GM23248 (cell line): ENCODE measurements around the gene PIK3C3. TPM values are rescaled to one million over a fixed set of nuclear protein-coding genes. Genes with fewer than 3 reads are reported as not detected.

ENCODE experiments used
- DNase-seq: peaks from one replicate; pipeline ENCODE4 v3.0.0-alpha.2; 2015
- H2AFZ ChIP-seq: fragments of 200-600 bp; sonication (generic); 2 replicates; pipeline ENCODE4 v1.6.1; 2016; ENCODE audit warnings: antibody characterized with exemption
- H3F3A ChIP-seq: fragments of 200-600 bp; sonication (generic); 2 replicates; pipeline ENCODE4 v1.6.1; 2016; ENCODE audit warnings: mild to moderate bottlenecking, antibody characterized with exemption, mixed run types; ENCODE audit not compliant: insufficient read depth
- H3K27ac ChIP-seq: fragments of 200-600 bp; sonication (generic); 2 replicates; pipeline ENCODE4 v1.5.1; 2016; ENCODE audit warnings: mild to moderate bottlenecking
- H3K27me3 ChIP-seq: fragments of 200-600 bp; sonication (generic); replicated peaks from 2 replicates; pipeline ENCODE4 v1.6.1; 2016; ENCODE audit warnings: mild to moderate bottlenecking; ENCODE audit not compliant: insufficient read depth
- H3K36me3 ChIP-seq: fragments of 200-600 bp; sonication (generic); 2 replicates; pipeline ENCODE4 v1.6.1; 2016; ENCODE audit warnings: low read depth, mild to moderate bottlenecking
- H3K4me1 ChIP-seq: fragments of 200-600 bp; sonication (generic); 2 replicates; pipeline ENCODE4 v1.6.1; 2016; ENCODE audit warnings: mild to moderate bottlenecking; ENCODE audit not compliant: insufficient read depth
- H3K4me2 ChIP-seq: fragments of 200-600 bp; sonication (generic); one replicate; pipeline ENCODE4 v1.6.1; 2016; ENCODE audit warnings: mild to moderate bottlenecking; ENCODE audit not compliant: unreplicated experiment
- H3K4me3 ChIP-seq: fragments of 200-600 bp; sonication (generic); 2 replicates; pipeline ENCODE4 v1.5.1; 2016; ENCODE audit warnings: mild to moderate bottlenecking
- H3K79me2 ChIP-seq: fragments of 200-600 bp; sonication (generic); 2 replicates; pipeline ENCODE4 v1.6.1; 2016; ENCODE audit warnings: mild to moderate bottlenecking; ENCODE audit not compliant: insufficient read depth
- H3K9ac ChIP-seq: fragments of 200-600 bp; sonication (generic); 2 replicates; pipeline ENCODE4 v1.6.1; 2016; ENCODE audit warnings: mild to moderate bottlenecking
- H3K9me2 ChIP-seq: fragments of 200-600 bp; sonication (generic); 2 replicates; pipeline ENCODE4 v1.6.1; 2016; ENCODE audit warnings: mixed run types, mild to moderate bottlenecking, moderate library complexity; ENCODE audit not compliant: insufficient read depth
- H3K9me3 ChIP-seq: fragments of 200-600 bp; sonication (generic); one replicate; pipeline ENCODE4 v1.6.1; 2017; ENCODE audit warnings: low read depth
- H4K20me1 ChIP-seq: fragments of 200-600 bp; sonication (generic); 2 replicates; pipeline ENCODE4 v1.6.0; 2016; ENCODE audit not compliant: insufficient read depth
- EZH2 ChIP-seq: fragments of 200-600 bp; sonication (generic); IDR thresholded peaks from 2 replicates; pipeline ENCODE4 v1.6.1; 2018; ENCODE audit warnings: antibody characterized with exemption, mild to moderate bottlenecking; ENCODE audit not compliant: insufficient read depth, poor library complexity, severe bottlenecking
- EZH2phosphoT487 ChIP-seq: fragments of 200-600 bp; sonication (generic); IDR thresholded peaks from 2 replicates; pipeline ENCODE4 v1.6.1; 2018; ENCODE audit warnings: antibody characterized with exemption, moderate library complexity, mild to moderate bottlenecking, low read depth; ENCODE audit not compliant: insufficient read depth
- WGBS, 2 experiments: methylation state at CpG; one replicate each; pipeline ENCODE4 v1.1.6; 2015 to 2017; ENCODE audit warnings: low lambda C conversion rate in 2 of 2, low coverage in 1 of 2; ENCODE audit errors: missing lambda C conversion rate in 2 of 2; 5-methylcytosine and 5-hydroxymethylcytosine counted together
- in situ Hi-C: fragments of 300-500 bp; cut with MboI; formaldehyde crosslinking; loops from 2 replicates; pipeline ENCODE4 v1.15.0; 2020
- polyA plus RNA-seq: library from polyadenylated mRNA; unstranded; fragments of >200 nt; fragmentation: Nextera tagmentation; extraction: Ambion mirVana; gene quantifications from 2 replicates; pipeline ENCODE4 v1.2.1, GENCODE V29; 2016
- total RNA-seq: library from RNA; depleted of rRNA; stranded (reverse); fragments of >200 nt; shearing (Covaris generic); gene quantifications from 2 replicates; pipeline ENCODE4 v1.2.3, GENCODE V29; 2014

Gene PIK3C3
- total and polyA plus RNA-seq, 2 experiments from 2014 or later: 45.0 to 50.3 TPM

DNA sequence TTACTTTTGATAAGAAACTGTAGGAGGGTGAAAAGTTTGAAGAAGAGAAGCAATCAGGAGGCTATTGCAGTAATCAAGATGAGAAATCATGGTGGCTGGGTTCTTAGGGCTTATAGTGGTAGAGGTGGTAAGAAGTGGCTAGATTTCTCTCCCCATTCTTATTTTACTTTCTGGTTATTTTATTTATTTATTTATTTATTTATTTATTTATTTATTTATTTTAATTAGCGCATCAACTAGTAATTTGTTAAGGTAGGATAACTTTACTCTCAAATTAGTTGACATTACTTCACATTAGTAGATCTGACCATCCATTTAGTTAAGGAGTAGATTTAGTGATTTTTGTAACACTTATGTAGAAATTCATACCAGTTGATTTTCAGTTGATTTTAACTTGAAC lies 77.4 kb downstream of the PIK3C3 start:
- in situ Hi-C loops: no loop called here
- Histone ChIP-seq H3K27ac (no peak overlapping the region), H2AFZ (no peak overlapping the region), H3K4me2 (no peak overlapping the region), H3K79me2 (0 out of 2 replicates have a peak, but pooled peaks cover 7% of the 10 kb centered on the region), H3K9me2 (no peaks in the 10 kb centered on the region), H3K36me3 (peaks cover 38% of the 10 kb centered on the region), H3K27me3 (no peaks in the 10 kb centered on the region), H3K4me3 (no peak overlapping the region), H3K9me3 (no peaks in the 10 kb centered on the region), H3K4me1 (no peaks in the 10 kb centered on the region), H3F3A (no peaks in the 10 kb centered on the region), H4K20me1 (no peaks in the 10 kb centered on the region), H3K9ac (no peak overlapping the region)
- 95 to 100% methylated on average over 1 of the region's 1 CpG for WGBS, 2 experiments
- TF ChIP-seq EZH2 (no peak), EZH2phosphoT487 (no peak)
- no peak for DNase-seq

DNA sequence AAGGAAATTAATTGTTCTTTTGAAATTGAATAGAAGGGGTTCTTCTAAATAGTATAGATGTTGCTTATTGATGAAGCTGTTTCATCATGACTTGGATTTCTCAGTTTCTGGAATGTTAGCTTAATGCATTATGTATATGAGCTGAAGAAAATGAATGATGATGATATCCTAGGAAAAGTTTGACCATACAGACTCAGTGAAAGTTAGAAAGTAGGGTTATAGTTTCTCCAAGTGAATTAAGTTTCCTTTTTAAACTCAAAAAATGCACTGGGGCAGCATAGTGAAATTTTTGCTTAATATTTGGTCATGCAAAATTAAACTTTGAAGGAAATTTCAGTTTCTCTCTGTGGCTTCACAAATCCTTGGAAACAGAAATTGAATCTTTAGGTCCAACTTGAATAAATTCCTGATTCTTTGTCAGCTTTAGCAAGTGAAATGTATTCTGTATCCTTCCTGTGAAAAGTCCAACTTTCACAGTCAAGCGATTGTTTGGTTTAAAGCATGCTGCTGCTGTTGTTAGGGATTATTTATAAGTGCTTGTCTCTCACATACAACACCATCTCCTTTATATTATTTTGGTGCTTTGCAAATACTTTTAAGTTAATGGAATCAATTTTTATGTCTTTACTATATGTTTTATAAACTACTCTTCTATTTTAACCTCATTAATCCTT lies 78.2 kb downstream of the PIK3C3 start:
- Histone ChIP-seq H3K36me3 (peaks cover 46% of the 10 kb centered on the region), H3K9me2 (no peaks in the 10 kb centered on the region), H3K9ac (no peak overlapping the region), H3K4me2 (no peak overlapping the region), H3K27me3 (no peaks in the 10 kb centered on the region), H3K4me1 (peaks cover 4% of the 10 kb centered on the region), H3K27ac (no peak overlapping the region), H3K9me3 (no peaks in the 10 kb centered on the region), H3K79me2 (0 out of 2 replicates have a peak, but pooled peaks cover 7% of the 10 kb centered on the region), H4K20me1 (no peaks in the 10 kb centered on the region), H3K4me3 (no peak overlapping the region), H2AFZ (no peak overlapping the region), H3F3A (peaks cover 8% of the 10 kb centered on the region)
- no peak for DNase-seq
- in situ Hi-C loops: no loop called here
- WGBS, 2 experiments: 100% methylated on average over 1 of the region's 1 CpG
- TF ChIP-seq EZH2phosphoT487 (no peak), EZH2 (no peak)

DNA sequence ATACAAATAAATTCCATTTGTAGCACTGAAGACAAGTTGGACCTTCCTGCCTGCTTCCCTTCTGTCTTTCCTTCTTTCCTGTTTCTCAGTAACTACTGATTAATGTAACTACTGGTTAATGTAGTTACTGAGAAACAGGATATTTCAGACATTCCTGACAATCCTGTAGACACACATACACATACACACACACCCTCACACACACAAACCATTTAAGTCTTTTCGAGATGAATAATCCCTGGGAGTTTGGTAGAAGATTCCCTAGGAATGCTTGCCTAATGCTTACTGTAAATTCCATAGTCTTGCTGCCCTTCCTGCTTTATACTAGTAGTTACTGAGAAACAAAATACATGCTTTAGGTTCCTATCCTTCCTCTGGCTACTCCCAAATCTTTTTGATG lies 83.9 kb downstream of the PIK3C3 start:
- Histone ChIP-seq H3K9ac (0 out of 2 replicates have a peak overlapping the region, but pooled peaks have one; percentile 1), H3K4me3 (no peak overlapping the region), H4K20me1 (no peaks in the 10 kb centered on the region), H3K9me3 (no peaks in the 10 kb centered on the region), H3K36me3 (peaks cover 55% of the 10 kb centered on the region), H3K4me1 (peaks cover 23% of the 10 kb centered on the region), H3K9me2 (no peaks in the 10 kb centered on the region), H3K79me2 (peaks cover 15% of the 10 kb centered on the region; the same call in 1 of the 2 replicates), H3K27me3 (no peaks in the 10 kb centered on the region), H3K4me2 (peak overlapping the region; percentile 64), H2AFZ (no peak overlapping the region), H3K27ac (peak overlapping the region; percentile 63), H3F3A (peaks cover 29% of the 10 kb centered on the region)
- WGBS, 2 experiments: 8 to 13% methylated on average over 1 of the region's 1 CpG
- peak; percentile 87 for DNase-seq
- in situ Hi-C loops: no loop called here
- no peak for TF ChIP-seq EZH2
- no peak for TF ChIP-seq EZH2phosphoT487

DNA sequence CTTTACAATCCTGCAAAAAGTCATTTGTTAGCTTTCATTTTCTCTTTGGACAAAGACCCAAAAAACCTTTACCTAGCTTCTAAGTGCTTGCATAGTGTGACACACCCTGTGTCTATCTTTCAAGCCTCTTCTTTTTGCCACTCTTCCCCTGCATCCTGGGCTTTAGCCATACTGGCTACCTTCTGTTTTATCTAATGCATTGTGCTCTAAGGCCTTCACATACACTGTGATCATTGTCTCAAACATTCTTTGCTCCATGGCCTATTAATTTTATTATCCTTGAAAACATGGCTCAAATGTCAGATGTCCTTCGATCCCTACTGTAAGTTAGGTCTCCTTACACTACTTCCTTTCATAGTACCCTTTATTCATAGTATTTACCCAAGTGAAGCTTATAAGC lies 84.4 kb downstream of the PIK3C3 start:
- in situ Hi-C loops: no loop called here

More for the DNA sequence above, 84.4 kb downstream of the PIK3C3 start:
- Histone ChIP-seq H2AFZ (no peak overlapping the region), H3K27me3 (no peaks in the 10 kb centered on the region), H3K36me3 (peaks cover 56% of the 10 kb centered on the region), H3K9me3 (no peaks in the 10 kb centered on the region), H3K4me2 (peak overlapping the region; percentile 64), H3K79me2 (peaks cover 15% of the 10 kb centered on the region; the same call in 1 of the 2 replicates), H3K27ac (peak overlapping the region; percentile 63), H3K9me2 (no peaks in the 10 kb centered on the region), H3K4me3 (no peak overlapping the region), H4K20me1 (no peaks in the 10 kb centered on the region), H3K9ac (no peak overlapping the region), H3F3A (peaks cover 29% of the 10 kb centered on the region), H3K4me1 (peaks cover 23% of the 10 kb centered on the region)
- no peak for TF ChIP-seq EZH2phosphoT487
- TF ChIP-seq EZH2: no peak
- no peak for DNase-seq
- 96% methylated on average over 1 of the region's 1 CpG for WGBS, 2 experiments
